Measurements from ENCODE around the gene NEMP1. TPM values are rescaled to one million over a fixed set of nuclear protein-coding genes. Genes with fewer than 3 reads are reported as not detected.

Gene NEMP1
- total RNA-seq, 2 donors from 2014 or later: 2.8 to 5.3 TPM

DNA sequence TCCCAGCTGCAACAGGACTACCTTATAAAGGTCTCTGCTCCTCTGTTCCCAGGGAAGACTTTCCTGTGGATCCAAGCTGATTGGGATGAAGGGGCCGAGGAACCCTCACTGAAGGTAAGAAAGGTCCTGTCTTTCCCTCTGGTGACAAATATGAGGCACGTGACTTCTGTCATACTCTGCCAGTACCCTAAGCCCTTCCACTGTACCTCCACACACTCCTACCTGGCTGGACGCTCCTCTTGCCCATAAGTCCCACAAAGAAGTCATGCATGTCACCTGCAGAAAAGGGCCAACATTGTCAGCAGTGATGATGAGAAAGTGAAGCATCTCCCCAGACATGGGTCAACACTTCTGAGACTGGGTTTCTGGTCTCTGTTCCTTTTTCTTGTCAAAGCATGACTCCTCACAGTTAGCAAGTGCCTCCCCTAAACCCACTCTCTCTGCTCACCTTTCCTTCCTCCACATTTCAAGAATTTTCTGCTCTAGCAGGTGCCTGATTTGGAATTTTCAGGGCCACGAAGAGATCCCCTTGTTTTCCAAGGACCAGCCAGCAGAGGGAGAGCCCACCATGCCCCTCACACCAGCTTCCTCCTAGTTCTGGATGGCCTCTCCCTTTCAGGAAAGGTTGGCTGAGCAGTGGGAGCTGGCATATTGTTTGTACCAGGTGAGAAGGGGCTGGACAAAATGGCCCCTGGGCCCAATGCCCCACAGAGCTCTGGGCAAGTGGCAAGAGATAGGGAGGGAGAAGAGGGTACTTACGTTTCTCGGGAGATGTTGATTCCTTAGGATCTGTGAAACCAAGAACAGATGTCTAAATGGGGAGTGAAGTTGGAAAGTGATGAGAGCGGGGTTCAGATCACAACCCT lies 65.8 kb downstream of the NEMP1 start:
- DNase-seq (no peak), ATAC-seq (no peak)
- intact Hi-C loops (cut with DNase I): loop anchor here in 1 of 2 donors (5.0 kb wide), 1 partner anchor 49 kb away; no protein-coding TSS in a partner anchor

DNA sequence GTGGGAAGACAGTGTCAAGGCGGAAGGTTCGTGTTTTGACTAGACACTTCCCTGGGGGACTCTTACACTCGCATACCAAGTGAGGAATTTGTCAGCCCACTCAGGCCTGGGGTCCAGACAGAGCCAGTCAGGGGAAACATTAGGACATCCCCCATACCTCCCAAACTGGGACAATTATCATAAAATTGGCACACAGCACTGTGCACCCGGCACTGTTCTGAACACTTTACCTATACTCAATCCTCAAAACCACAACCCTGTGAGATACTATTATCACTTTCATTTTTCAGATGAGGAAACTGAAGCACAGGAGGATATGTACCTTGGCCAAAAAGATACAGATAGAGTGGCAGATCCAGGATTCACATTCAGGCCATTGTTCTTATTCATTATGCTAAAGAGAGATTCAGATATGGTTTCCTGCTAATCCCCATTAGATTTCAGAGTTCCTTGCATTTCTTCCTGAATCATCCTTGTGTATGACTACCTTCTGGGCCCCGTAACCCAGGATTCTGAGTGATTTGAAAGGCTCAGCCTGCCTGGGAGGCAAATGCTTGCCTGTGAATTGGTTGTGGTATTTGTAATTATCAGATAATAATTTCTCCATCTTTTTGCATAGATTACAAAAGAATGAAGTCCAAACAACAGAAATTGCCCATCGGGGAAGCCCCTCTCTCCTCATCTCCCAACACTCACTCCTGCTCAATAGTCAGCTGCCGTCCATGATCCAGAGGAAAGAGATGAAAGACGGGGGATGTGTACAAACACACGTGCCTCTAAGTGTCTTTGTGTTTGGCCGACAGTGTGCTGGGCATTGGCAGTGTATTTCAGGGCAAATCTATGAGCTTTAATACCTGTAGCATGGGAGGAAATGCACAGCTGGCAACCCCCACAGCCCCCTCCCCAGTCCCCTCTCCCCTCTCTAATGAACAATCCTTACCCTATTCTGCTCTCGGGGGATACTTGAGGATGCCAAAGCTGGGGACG lies 66.9 kb downstream of the NEMP1 start:
- intact Hi-C loops (cut with DNase I): loop anchor here in 1 of 2 donors (5.0 kb wide), 1 partner anchor 51 kb away; no protein-coding TSS in a partner anchor
- no peak for DNase-seq

DNA sequence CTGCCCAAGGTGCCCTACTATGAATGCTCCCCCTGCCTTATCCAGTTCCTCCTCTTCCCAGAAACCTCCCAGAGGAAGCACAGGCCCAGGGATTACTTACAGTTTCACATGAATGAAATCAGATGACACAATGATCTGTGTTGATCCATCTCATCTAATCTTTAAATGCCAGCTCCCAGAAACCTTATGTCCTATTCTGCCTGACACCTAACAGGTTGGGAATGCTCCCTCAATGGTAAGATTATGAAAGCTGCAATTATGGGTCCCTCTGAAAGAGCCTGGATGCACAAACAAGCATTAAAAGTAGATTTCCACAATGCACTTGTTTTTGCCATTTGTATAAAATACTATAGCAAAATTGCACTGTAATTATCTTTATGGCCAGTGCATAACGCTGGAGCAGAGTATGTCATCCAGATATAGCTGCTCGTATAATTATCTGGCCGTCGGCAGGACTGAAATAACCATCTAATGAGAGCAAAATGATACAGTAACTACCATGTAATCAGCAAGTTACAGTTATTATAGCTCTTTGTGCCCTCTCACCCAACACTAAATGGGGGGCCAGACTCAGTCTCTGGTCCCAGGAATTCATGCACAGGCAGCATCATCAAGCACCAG lies 67.9 kb downstream of the NEMP1 start:
- intact Hi-C loops (cut with DNase I): loop anchor here in 1 of 2 donors (5.0 kb wide), 1 partner anchor 52 kb away; no protein-coding TSS in a partner anchor
- DNase-seq (no peak), ATAC-seq (no peak)

More for the DNA sequence above, 66.9 kb downstream of the NEMP1 start:
- no peak for ATAC-seq

DNA sequence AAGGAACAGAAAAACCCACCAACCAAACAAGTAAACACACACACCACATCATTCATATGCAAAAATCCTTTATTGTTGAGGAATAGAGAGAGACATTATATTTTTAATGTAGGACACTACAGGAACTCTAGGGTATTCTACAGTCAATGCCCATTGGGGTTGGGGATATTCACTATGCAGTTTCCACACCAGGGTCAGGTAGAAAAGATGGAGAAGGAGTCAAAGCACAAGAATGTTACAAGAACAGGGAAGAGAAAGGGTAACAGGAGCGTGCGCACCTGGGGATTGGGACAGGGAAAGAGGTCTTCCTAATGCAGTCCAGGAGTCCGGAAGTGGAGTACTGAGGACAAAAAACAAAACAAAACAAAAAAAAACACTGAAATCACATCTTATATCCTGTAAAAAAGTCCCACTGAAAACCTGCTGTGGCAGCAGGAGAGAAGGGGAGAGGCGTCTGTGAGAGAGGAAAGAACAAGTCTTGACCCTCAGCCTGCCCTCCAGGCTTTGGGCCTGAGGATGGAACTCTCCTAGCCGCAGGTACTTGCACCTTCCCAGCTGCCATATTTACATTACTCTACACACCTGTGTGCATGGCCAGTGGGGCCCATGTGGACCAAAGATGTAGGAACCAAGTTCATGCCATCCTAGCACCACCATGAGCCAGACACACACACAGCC lies 68.5 kb downstream of the NEMP1 start:
- intact Hi-C loops (cut with DNase I): loop anchor here (2.0 to 5.0 kb wide), 2 partner anchors 51 to 52 kb away; no protein-coding TSS in a partner anchor
- DNase-seq (no peak), ATAC-seq (no peak)

DNA sequence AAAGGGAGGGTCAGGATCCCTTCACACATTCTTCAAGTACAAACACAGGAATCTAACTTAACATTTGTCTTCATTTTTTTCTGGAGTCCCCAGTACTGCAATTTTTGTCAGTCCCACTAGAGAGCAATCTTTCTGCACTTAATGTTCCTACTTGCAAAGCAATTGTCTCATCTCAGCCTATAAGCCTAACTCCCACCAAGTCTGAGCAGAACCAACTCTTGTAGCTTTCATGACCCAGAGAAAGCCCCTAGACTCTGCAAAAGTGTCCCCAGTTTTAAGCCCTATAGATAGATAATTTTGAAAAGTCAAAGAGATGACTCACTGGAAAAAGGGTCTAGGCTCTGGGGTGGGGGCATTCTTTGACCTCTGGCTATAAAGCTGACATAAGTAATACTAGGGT lies 70.4 kb downstream of the NEMP1 start:
- ATAC-seq (peak in 1 of 2 donors; percentile 24), DNase-seq (no peak)
- intact Hi-C loops (cut with DNase I): loop anchor here in 1 of 2 donors (2.0 kb wide), 1 partner anchor 53 kb away; no protein-coding TSS in a partner anchor

DNA sequence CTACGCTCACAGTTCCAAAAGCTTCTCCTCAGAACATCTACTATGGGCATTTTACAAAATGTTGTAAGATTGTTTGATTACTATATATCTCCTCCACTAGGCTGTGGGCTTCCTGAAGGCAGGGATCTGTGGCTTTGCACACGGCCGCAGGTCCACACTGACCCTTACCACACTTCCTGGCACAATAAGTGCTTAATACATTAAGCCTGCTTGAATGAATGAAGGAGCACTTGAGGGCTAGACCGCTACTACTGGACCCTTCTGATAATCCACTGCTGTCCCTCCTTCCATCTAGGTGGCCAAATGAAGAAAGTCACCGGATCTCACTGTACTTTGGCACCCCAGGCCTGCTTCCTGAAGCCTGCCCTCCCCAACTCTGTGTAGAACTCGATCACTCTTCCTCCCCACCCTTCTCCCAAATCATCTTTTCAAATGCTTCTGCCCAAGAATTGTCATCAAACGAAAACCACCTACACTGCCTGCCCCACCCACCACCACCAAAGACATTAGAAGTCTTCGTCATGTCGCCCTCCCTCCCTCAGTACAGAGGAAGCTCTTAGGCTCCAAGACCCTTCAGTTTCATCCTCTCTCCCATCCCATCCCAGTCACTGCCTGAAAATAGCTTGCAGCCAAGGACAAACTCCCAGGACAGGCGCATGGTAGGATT lies 71.6 kb downstream of the NEMP1 start:
- DNase-seq: no peak
- intact Hi-C loops (cut with DNase I): no loop called here
- no peak for ATAC-seq

DNA sequence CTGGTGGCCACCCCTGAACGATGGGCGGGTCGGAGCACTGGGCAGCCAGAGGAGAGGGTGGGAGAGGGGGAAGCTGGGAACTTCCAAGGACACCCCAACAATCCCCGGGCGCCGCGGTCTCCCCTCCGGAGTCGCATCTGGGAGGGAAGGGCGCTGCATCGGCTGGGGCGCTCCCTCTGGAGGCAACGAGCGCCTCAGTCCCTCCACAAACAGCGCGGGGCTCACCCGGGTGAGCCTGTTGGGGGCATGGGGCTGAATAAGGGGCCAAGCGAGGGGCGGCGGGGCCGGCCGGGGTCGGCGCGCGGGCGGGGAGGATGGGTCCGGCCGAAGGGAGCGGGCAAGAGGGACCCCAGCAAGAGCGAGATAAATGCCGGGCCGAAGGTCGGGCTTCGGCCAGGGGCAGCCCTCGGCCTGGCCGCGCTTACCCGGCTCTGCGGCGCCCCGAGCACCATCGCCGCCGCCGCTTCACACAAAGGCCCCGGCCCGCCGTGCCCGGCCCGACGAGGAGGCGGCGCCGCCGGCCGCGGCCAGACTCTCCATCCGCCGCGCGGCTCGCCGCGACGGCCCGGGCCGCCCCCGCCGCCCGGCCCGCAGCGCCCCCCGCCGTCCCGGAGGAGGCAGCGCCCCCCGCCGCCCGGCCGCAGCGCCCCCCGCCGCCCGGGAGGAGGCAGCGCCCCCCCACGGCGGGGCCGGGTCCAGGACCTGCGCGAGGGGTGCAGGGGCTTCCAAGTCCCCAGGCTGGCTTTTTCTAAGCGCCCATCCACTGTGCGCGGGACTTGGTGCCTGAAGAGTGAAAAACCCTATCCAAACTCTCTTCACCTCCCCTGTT lies 72.4 kb downstream of the NEMP1 start, which contains the start of gene ZBTB39:
Gene ZBTB39, minus strand, starts transcription at position 567 of the 829 bp plus-strand sequence. CDS start 1,629 bp downstream, outside the sequence.
- intact Hi-C loops (cut with DNase I): no loop called here
- ATAC-seq: peak; percentile 81 to 91
- DNase-seq: peak; percentile 65

Other genes with a start within 250 kb of the NEMP1 start
- not detected for gene SDR9C7, start 144.4 kb downstream of the NEMP1 start, total RNA-seq
- gene RDH16, start 121.2 kb downstream of the NEMP1 start, total RNA-seq: under 1 TPM; 0.27 to 0.29 TPM
- gene ZBTB39, start 72.2 kb downstream of the NEMP1 start, total RNA-seq: 1 to 10 TPM; 3.8 to 4.5 TPM
- not detected for gene TAC3, start 62.3 kb downstream of the NEMP1 start, total RNA-seq
- gene MYO1A, start 28.7 kb downstream of the NEMP1 start, total RNA-seq: under 1 TPM; 0.09 to 0.13 TPM
- gene NAB2, start 10.3 kb upstream of the NEMP1 start, total RNA-seq: 10 to 100 TPM; 11.1 to 17.1 TPM
- gene STAT6, start 32.6 kb upstream of the NEMP1 start, total RNA-seq: 10 to 100 TPM; 77.7 to 78.1 TPM
- 100 to 1,000 TPM; 188 to 222 TPM for gene LRP1, start 49.7 kb upstream of the NEMP1 start, total RNA-seq
- not detected for gene LRP1-AS, start 68.8 kb upstream of the NEMP1 start, total RNA-seq
- 1 to 10 TPM in 1 of 2 donors, under 1 TPM in 1; 0.50 to 2.1 TPM for gene NXPH4, start 138.0 kb upstream of the NEMP1 start, total RNA-seq
- gene SHMT2, start 150.9 kb upstream of the NEMP1 start, total RNA-seq: 10 to 100 TPM; 31.1 to 39.6 TPM
- gene STAC3, start 172.4 kb upstream of the NEMP1 start, total RNA-seq: 1 to 10 TPM; 1.2 to 2.7 TPM

All from left cardiac atrium (tissue), 4 donors.